GM12878 (cell line): ENCODE results near the gene CCL11.

Experiments
- EZH2 ChIP-seq: IDR thresholded peaks from 2 replicates; pipeline ENCODE4 v1.6.1; 2012; ENCODE audit warnings: low read depth, mild to moderate bottlenecking, control low read depth, inconsistent platforms, low read length, borderline replicate concordance; ENCODE audit not compliant: control insufficient read depth
- GABPA ChIP-seq: IDR thresholded peaks from 2 replicates; pipeline ENCODE4 v1.6.1; 2014; ENCODE audit warnings: antibody characterized with exemption, low read depth, mild to moderate bottlenecking, inconsistent platforms
- POLR2A ChIP-seq: IDR thresholded peaks from 2 replicates; pipeline ENCODE4 v1.6.1; 2011; ENCODE audit warnings: low read depth, mild to moderate bottlenecking, low read length
- RAD21 ChIP-seq: IDR thresholded peaks from 2 replicates; pipeline ENCODE4 v1.6.1; 2011; ENCODE audit warnings: mild to moderate bottlenecking, low read depth, low read length, moderate library complexity; ENCODE audit not compliant: insufficient read depth
- RELA ChIP-seq: fragments of 450-650 bp; IDR thresholded peaks from 2 replicates; pipeline ENCODE4 v1.8.0; 2014; ENCODE audit warnings: borderline replicate concordance; ENCODE audit not compliant: partially characterized antibody
- TARDBP ChIP-seq: IDR thresholded peaks from 2 replicates; pipeline ENCODE4 v1.6.1; 2016; ENCODE audit warnings: borderline replicate concordance
- TF ChIP-seq, protein P1 (sequence below): IDR thresholded peaks from 2 replicates; pipeline ENCODE4 v1.6.1; 2011; ENCODE audit warnings: borderline replicate concordance, low read depth, mild to moderate bottlenecking, moderate library complexity, mixed read lengths, low read length; ENCODE audit not compliant: insufficient read depth; ENCODE audit errors: extremely low read length
- TF ChIP-seq, protein P2 (sequence below): fragments of 450-650 bp; IDR thresholded peaks from 2 replicates; pipeline ENCODE4 v1.6.1; 2017; ENCODE audit warnings: mild to moderate bottlenecking, low read depth, inconsistent platforms; ENCODE audit not compliant: poor library complexity, severe bottlenecking
- TF ChIP-seq, protein P3 (sequence below), 3 experiments: IDR thresholded peaks in 2 of 3; conservative IDR thresholded peaks in 1 of 3; 2 replicates each; pipeline ENCODE4 v1.5.1; 2011; ENCODE audit warnings: low read depth in 3 of 3, low read length in 3 of 3, mild to moderate bottlenecking in 3 of 3, control low read depth in 2 of 3, moderate library complexity in 2 of 3, inconsistent platforms in 1 of 3, mixed read lengths in 1 of 3; ENCODE audit not compliant: control insufficient read depth in 2 of 3, insufficient read depth in 1 of 3; ENCODE audit errors: extremely low read depth in 1 of 3
- TF ChIP-seq, protein P4 (sequence below): IDR thresholded peaks from 2 replicates; pipeline ENCODE4 v1.6.1; 2011; ENCODE audit warnings: low read depth, mild to moderate bottlenecking, low read length, moderate library complexity, borderline replicate concordance; ENCODE audit errors: extremely low read depth

DNA sequence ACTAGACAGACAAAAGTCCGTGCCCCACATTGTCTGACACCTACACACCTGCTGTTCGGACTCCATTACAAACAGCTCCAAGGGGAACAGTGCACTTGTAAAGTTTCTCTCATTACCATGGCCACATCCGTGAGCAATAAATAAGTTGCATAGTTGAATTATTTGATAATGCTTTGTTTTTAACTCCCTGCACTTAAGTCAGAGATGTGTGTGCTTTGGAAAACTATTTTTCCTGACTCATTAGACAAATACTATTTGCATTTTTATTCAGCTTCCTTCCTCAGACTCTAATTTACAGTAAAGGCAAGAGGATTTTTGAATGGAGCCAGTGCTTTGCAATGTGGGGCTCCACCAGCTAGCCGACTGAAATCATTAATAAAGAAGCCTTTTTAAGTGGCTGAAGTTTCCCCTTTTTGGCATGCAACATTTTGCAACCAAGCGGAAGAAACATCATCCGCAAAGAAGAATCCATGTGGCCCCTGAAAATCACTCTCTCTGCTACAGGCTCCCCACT is 37.0 kb upstream of the CCL11 start:
- TF ChIP-seq POLR2A: no peak
- TF ChIP-seq GABPA: no peak
- TF ChIP-seq RAD21: no peak
- TF ChIP-seq, protein P1, sequence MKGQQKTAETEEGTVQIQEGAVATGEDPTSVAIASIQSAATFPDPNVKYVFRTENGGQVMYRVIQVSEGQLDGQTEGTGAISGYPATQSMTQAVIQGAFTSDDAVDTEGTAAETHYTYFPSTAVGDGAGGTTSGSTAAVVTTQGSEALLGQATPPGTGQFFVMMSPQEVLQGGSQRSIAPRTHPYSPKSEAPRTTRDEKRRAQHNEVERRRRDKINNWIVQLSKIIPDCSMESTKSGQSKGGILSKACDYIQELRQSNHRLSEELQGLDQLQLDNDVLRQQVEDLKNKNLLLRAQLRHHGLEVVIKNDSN: no peak
- TF ChIP-seq EZH2: no peak
- TF ChIP-seq TARDBP: no peak
- no peak for TF ChIP-seq RELA
- TF ChIP-seq, protein P2, sequence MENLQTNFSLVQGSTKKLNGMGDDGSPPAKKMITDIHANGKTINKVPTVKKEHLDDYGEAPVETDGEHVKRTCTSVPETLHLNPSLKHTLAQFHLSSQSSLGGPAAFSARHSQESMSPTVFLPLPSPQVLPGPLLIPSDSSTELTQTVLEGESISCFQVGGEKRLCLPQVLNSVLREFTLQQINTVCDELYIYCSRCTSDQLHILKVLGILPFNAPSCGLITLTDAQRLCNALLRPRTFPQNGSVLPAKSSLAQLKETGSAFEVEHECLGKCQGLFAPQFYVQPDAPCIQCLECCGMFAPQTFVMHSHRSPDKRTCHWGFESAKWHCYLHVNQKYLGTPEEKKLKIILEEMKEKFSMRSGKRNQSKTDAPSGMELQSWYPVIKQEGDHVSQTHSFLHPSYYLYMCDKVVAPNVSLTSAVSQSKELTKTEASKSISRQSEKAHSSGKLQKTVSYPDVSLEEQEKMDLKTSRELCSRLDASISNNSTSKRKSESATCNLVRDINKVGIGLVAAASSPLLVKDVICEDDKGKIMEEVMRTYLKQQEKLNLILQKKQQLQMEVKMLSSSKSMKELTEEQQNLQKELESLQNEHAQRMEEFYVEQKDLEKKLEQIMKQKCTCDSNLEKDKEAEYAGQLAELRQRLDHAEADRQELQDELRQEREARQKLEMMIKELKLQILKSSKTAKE: no peak
- TF ChIP-seq, protein P3, sequence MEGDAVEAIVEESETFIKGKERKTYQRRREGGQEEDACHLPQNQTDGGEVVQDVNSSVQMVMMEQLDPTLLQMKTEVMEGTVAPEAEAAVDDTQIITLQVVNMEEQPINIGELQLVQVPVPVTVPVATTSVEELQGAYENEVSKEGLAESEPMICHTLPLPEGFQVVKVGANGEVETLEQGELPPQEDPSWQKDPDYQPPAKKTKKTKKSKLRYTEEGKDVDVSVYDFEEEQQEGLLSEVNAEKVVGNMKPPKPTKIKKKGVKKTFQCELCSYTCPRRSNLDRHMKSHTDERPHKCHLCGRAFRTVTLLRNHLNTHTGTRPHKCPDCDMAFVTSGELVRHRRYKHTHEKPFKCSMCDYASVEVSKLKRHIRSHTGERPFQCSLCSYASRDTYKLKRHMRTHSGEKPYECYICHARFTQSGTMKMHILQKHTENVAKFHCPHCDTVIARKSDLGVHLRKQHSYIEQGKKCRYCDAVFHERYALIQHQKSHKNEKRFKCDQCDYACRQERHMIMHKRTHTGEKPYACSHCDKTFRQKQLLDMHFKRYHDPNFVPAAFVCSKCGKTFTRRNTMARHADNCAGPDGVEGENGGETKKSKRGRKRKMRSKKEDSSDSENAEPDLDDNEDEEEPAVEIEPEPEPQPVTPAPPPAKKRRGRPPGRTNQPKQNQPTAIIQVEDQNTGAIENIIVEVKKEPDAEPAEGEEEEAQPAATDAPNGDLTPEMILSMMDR (IDR thresholded peaks at IDR 0.05 in 2 of 3, conservative IDR thresholded peaks at IDR 0.05 in 1 of 3; ENCODE audit: control insufficient read depth in 2 of 3, extremely low read depth in 1 of 3, insufficient read depth in 1 of 3, low read depth in 3 of 3, low read length in 3 of 3): no peak
- TF ChIP-seq, protein P4, sequence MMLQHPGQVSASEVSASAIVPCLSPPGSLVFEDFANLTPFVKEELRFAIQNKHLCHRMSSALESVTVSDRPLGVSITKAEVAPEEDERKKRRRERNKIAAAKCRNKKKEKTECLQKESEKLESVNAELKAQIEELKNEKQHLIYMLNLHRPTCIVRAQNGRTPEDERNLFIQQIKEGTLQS: no peak
